ENCODE data around the gene SV2B.
A peak's percentile ranks its signal among the peaks of the same experiment; 100 is the strongest.
"Not testable (repeated sequence)": the region's sequence is repeated elsewhere in the genome, so short reads cannot be mapped to it uniquely, and the experiment has no call there.

SV2B gene

DNA sequence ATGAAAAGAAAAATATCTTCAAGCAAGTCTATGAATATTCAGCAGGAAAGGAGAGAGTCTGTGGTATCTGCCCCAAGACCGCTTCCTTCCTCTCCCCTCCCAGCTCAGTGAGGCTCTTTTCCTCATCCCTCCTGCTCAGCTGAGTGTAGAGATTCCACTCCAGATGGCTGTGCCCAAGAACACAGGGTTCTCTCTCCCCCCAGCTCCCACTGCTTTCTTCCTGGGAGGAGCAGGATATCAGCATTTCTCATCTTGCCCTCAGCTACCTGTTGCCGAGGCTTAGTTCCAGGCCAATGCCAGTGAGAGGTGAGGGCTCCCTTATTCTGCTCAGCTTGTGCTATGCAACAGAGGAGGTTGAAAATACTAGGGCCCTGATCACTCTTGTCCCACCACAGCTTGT is 211.9 kb downstream of the SV2B start:
- no peak for DNase-seq (ENCODE audit: low spot score)

DNA sequence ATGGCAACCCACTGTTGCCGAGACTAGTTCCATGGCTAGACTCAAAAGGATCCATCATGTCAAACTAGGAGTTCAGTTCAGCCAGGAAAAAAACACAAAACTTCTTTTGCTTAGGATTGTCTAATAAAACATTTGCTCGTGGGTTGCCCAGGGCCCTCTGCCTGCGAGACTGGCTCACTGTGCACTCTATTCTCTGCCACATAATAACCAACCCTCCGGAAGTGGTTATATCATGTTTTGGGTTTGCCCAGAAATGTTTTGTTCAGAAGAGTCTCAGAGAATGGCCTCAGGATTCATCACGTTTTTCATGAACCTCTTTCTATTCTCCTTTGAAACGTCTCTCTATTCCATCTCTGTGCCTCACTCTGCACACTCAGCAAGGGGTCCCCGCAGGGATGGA is 216.1 kb downstream of the SV2B start:
- no peak for DNase-seq (ENCODE audit: low spot score)

DNA sequence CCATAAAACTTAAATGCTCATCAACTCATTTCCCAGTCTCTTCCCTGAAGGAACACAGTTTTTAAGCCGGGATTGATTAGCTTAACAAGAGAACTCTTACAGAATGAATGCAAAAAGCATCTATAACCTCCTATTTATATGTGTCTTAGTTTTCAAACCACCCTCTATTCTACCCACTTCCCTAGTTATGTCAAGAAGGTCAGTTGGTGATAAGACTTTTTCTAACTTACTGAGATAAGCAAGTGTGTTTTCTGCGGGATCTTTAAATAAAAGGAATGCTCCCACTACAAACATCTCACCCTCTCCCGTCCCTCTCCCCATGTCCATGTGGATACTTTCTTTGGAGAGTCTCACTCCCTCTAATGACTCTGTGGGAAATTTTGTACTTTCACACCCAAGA is 218.5 kb downstream of the SV2B start:
- no peak for DNase-seq (ENCODE audit: low spot score)

DNA sequence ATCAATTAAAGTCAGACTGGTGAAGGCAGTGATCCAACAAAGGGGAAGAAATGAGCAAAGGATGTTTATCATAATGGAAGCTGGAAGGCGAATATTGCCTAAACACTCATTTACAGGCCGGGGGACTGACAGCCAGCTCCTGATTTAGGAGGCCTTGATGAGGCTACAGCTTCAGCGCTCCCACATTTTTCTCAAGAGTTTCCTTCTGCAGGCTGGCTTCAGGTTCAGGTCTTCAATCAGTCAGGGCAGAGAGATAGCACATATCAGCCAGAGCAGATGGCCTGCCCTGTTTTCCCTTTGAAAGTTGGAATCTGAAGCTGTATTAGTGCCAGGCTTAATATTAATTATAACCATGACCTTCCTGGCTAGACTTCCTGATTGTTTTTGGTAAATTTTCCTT is 218.9 kb downstream of the SV2B start:
- peak; percentile 79 for DNase-seq (ENCODE audit: low spot score)

DNA sequence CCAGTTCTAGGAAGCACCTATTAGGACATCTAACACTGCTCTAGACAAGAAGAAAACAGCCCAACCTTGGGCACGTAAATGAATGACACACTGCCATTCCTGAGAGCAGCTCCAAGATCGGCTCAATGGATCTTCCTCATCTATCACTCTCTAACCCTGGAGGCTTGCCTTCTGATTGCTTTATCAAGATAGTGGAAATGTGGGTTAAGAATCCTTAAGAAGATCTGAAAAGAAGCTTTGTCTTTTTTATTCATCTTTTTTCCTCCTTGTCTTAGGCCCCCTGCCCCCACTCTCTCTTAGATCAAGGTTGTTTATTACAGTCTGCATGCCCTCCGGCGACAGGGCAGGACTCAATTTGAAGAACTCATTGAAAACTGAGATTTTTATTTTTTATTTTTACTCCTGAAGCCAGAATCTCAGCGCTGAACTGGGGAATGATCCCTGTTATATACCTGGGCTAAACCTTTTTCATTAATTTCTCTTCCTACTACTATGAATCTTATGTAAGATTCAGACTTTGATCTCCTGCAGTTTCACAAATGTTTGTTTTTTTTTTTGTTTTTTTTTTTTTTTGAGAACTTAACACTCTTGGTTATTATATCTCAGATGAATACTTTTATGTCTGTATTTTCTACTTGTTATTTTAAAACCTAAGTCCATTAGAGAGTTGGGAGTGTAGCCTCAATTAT is 219.5 kb downstream of the SV2B start:
- DNase-seq (ENCODE audit: low spot score), result no peak

DNA sequence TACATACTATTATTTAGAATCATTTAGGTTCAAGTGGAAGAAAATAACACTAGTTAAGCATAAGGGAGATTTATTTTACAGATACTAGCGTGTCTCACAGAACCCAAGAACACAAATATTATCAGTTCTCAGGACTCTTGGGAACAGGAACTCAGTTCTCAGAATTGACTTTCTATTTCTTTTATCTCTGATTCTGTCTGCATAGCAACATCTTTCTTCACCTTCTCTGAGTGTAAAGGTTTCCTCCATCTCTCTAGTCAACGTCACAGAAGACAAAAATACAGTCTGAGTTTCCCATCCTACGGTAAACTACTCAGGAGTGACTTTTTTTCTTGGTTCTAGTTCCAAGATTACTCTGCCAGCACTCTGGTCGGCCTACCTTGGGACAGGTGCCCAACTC is 220.0 kb downstream of the SV2B start:
- DNase-seq (ENCODE audit: low spot score), result no peak

DNA sequence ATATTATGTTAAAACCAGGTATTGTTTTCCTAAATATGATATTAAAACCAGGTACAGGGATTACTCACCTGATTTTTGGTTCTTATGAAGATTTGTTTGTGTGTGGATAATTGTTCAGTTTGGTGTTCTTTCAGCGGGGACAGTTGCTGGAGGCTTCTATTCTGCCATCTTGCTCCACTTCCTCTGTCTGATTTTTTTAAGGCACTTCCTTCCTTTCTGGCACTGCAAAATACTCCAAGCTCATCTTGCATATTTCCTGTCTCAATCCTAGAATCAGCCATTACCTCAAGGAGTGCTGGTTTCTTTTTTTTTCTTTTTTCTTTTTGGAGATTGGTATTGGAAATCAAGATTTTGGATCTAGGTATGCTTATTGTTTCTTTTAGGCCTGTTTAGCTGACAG is 229.9 kb downstream of the SV2B start:
- DNase-seq (ENCODE audit: low spot score), result no peak

DNA sequence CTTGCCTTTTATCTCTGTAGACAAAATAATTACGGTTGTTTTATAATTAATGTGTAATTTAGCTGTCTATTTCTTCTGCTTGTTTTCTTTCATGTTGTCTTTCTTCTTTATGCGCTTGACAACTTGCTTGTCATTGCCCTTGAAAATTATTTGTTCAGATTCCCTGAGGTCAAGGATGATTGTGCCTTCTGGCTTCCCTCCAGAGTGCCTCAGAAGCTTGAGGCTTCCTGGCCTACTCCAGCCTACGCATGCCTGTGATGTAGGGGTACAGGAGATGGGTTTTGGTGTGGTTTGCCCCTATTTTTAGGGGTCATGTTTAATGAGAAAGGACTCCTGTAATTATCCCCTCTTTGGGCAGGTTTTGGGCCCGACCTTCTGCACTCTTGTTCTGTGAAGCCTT is 231.5 kb downstream of the SV2B start:
- DNase-seq (ENCODE audit: low spot score), result no peak

DNA sequence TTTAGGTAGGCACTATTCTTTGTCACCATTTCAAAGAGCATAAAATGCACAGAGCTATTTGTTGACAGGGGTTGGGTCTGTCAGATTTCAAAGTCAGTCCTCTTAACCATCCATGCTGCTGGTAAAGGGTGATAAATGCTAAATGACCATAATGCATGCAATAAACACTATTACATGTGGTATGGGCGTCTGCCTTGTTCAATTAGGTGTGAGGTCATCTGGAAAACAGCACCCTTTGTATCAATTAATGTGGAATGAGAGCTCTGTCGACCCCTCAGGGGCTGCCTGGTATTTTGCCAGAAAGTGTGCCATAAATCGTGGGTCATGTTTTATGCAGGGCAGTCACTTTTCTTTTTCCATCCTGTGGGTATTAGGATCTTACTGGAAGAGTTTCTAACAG is 235.6 kb downstream of the SV2B start:
- DNase-seq (ENCODE audit: low spot score), result no peak

DNA sequence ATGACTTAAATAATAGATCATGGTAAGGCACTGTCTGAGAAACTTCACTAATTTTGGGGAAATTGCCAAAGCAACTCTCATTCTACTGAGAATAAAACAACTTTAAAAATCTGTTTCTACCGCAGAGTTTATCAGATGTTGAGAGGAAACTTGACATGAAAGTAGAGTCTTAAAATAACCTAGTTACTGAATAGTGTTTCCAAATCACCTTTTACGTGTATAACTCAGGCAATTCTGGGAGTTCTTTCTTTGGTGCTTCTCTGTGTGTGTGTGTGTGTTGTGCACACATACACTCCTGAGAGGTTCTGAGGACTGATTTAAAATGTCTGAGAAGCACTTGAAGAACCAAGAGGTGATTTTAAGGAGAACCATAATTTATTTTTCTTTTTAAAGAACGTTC is 236.6 kb downstream of the SV2B start:
- DNase-seq (ENCODE audit: low spot score), result no peak

DNA sequence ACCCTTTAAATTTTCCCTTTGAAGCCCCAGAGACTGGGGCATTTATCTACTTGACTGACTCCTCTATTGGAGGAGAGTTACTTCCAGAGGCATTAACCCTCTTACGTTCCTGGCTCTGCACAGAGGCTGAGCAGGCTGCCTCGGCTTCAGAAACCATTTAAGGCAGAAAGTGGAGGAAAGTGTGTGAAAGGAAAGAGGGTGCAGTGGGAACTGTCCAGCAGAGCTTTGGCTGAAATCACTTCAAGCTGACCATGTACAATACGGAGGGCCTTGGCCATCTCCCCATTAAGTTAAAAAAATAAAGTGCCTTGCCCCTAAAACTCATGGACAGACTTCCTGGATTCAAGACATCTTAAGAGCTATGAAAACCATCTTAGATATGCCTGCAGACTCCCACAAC is 238.7 kb downstream of the SV2B start:
- no peak for DNase-seq (ENCODE audit: low spot score)

DNA sequence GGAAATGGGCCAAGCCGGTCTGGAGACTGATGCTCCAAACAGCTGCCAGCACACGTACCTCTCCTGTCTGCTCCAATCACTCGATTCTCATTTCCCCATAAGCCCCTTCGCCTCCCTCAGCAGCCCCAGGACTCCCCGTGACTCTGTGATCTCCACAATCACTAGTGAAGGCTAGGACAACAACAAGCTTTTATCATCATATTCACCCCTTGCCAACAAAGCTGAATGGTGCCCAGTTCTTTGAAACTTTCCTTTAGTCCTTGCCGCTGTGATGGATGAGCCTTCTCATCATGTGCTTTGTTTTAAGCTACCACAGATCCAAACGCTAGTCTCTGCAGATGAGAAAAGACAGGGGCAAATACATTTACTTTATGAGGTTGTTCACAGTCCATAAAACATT is 242.0 kb downstream of the SV2B start:
- no peak for DNase-seq (ENCODE audit: low spot score)

DNA sequence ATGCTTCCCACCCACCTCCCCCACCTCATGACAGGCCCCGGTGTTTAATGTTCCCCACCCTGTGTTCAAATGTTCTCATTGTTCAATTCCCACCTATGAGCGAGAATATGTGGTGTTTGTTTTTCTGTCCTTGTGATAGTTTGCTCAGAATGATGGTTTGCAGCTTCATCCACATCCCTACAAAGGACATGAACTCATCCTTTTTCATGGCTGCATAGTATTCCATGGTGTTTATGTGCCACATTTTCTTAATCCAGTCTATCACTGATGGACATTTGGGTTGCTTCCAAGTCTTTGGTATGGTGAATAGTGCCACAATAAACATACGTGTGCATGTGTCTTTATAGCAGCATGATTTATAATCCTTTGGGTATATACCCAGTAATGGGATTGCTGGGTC is 244.9 kb downstream of the SV2B start:
- not testable (repeated sequence) for DNase-seq (ENCODE audit: low spot score)

DNA sequence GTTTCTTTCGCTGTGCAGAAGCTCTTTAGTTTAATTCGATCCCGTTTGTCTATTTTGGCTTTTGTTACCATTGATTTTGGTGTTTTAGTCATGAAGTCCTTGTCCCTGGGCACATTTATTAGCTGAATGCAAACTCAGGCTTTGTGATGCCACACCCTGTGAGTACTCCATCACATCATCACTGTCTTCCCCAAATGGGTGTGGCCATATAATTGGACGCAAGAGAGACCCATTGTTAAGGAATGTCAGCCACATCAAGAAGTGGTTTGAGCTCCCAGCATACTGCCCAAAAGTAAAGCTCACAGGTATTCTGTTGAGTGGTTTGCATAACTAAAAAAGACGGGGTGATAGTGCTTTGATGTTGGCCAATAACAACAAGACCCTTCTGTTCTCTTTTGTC is 245.7 kb downstream of the SV2B start:
- DNase-seq (ENCODE audit: low spot score), result no peak

DNA sequence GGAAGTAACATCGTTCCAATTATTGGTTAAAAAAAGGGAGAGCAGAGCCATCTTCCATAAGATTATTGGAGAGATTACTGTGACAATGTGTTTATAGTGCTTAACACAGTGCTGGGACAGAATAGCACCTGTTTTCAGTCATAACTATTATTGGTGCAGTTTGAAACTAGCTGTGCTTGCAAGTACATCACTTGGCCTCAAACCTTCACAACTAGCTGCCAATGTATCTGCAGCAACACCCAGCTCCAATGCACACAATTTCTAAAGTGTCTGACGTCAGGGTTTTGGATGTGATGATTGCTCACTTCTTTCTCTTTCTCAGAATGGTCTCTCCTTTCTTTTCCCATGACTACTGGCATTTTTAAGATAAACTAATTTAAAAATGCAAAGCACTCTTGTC is 246.2 kb downstream of the SV2B start:
- DNase-seq (ENCODE audit: low spot score), result no peak

DNA sequence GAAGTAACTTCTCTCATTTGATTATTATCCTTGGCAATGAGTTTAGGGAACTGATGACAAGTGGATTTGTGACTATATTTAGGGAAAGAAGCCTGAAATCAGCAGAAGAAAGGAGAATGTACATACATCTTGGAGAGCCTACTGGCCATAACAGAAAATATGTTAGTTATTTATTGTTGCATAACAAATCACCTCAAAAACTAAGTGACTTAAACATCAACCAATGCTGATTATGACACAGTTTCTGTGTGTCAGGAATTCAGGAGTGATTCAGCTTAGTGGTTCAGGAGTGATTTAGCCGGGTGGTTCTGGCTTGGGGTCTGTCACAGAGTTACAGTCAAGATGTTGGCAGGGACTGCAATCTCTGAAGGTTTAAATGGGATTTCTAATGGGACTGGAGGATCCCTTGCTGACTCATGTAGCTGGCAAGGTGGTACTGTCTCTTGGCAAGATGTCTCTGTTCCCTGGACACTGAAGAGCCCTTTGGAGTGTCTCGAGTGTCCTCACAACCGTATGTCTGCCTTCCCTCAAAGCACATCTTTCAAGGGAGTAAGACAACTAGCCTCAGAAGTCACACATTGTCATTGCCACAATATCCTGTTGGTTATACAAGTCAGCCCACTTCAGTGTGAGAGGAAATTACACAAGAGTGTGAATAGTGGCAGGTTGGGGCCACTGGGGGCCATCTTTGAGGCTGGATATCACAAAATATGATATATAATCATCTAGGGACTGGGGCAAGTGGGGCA is 248.9 kb downstream of the SV2B start:
- DNase-seq (ENCODE audit: low spot score), result no peak

All from cerebellar cortex (tissue), 1 donor.